ENCODE data around the gene REXO2.

The REXO2 gene

GRCh38 chr11:114441921-114442320 is 2.7 kb downstream of the REXO2 start:
- peak; percentile 51 for DNase-seq

- DNase-seq: no peak
These were observed 3.3 kb downstream of the REXO2 start for GRCh38 chr11:114442536-114442935.

DNA sequence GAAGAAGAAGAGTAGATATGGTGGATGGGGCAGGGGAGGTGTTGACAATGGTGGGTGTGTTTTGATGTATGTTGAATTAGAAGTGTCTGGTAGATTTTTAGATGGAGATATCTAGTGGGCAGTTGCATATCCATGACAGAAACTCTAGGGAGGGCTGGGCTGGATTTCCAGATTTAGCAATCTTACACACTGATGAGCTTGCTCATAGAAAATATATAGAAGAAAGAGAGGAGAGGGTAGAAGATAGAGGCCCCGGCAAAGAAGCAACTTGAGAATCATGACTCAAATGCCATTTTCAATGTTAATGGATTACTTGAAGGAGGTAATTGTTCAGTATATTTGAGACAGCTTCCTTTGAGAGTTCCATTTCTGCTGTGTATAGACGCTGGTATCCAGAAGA is 8.2 kb downstream of the REXO2 start:
- DNase-seq: no peak

GRCh38 chr11:114447892-114448291 is 8.6 kb downstream of the REXO2 start:
- DNase-seq: no peak

DNA sequence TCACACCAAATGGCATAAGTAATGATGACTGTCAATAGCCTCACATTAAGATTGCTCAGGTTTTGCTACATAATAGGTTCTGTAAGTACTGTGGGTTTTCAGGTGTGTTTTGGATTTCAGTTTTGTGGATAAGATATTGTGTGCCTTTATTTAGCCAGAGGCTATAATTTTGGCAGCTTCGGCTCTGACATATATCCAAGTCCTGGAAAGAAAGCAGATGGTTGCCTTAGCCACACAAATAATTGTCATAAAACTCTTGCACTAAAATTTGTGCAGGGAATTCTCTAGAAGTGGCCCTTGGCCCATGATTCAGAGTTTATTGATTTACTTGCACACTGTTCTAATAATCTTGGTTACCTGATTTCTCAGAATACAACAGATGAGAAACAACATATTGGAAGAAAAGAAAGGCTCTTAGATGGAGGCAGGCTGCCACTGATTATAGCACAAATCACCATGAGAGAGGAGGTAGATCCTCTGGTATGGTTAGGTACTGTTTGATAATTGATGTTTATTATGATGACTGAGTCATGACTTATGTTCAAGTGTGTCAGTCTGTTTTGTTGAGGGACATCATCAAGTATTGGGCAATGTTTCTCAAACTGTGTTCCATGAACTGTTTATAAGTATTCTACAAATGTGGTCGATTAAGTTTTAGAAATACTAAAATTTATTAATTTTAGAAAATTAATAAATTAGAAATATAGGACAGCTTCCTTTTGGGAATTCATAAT is 9.6 kb downstream of the REXO2 start:
- no peak for DNase-seq

DNA sequence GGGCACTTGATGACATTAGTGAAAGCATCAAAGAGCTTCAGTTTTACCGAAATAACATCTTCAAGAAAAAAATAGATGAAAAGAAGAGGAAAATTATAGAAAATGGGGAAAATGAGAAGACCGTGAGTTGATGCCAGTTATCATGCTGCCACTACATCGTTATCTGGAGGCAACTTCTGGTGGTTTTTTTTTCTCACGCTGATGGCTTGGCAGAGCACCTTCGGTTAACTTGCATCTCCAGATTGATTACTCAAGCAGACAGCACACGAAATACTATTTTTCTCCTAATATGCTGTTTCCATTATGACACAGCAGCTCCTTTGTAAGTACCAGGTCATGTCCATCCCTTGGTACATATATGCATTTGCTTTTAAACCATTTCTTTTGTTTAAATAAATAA is 10.6 kb downstream of the REXO2 start:
- DNase-seq: no peak

DNA sequence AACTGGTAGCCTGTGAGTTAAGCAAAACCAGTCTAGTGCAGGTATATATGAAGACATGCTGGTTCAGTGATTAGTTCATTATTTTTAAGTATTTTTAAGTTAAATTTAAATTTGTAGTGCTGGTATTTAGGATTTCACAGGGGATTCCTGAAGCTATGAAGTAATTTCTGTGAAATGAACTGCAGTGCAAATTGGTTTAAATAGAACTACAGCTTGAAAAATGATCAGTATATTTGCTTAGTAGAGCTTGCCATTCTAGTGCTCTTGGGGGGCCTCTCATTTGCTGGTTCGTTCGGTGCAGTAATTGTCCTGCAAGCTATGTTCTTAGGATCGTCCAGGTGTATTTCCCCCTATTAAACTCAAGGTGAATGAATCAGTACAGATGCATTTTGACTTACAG is 13.1 kb downstream of the REXO2 start:
- DNase-seq: no peak

DNA sequence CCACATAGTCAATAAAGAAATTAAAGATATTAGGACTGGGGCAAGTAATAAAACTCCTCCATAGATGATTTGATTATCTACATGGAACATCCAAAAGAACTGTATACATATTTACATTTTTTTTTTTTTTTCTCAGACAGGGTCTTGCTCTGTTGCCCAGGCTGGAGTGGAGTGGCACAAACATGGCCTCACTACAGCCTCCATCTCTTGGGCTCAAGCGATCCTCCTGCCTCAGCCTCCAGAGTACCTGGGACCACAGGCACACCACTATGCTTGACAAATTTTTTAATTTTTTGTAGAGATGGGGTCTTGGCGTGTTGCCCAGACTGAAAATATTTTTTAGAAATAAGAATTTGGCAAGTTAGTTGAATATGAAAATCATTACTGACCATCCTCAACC is 24.7 kb downstream of the REXO2 start:
- no peak for DNase-seq

- no peak for DNase-seq
These were observed 27.5 kb downstream of the REXO2 start for GRCh38 chr11:114466742-114467141.

GRCh38 chr11:114472661-114473060 is 33.4 kb downstream of the REXO2 start:
- DNase-seq: no peak

GRCh38 chr11:114478001-114478410 is 38.7 kb downstream of the REXO2 start:
- DNase-seq: no peak

- DNase-seq: no peak
These were observed 39.5 kb downstream of the REXO2 start for GRCh38 chr11:114478768-114479167.

DNA sequence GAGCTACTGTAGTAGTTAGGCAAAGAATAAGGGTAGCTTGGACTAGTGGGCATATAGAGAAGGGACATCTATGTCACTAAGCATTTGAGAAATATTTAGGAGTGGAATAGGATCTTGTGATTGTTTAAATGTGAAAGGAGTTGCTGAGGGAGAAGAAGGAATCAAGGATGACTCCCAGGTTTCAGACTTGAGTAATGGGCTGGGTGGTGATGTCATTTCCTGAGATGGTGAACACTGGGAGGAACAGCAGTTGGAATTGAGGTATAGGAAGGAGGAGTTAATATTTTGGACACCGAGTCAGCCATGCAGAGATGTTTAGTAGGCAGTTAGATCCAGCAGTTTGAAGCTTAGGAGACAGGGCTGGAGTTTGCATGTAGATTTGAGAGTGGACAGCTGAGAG is 40.1 kb downstream of the REXO2 start:
- DNase-seq: no peak

GRCh38 chr11:114482114-114482513 is 42.8 kb downstream of the REXO2 start:
- DNase-seq: no peak

DNA sequence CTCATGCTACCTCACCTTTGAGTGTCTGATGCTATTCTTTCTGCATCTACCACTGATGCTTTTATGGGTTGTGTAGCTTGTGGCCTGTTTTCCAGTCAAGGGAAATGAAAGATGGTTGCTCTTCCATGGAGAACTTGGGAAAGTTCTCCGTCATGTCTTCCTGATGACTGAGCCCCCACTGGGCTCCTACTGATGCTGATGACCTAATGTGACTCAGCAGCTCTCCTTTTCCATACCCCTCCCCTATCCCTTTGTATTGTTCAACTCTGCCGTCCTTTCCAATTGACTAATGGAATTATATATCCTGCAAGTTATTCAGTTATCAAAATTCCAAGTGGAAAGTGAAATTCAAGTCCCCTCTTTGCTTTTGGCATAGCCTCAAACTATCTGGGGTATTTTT is 44.7 kb downstream of the REXO2 start:
- DNase-seq: no peak

GRCh38 chr11:114496915-114497314 is 57.6 kb downstream of the REXO2 start:
- DNase-seq: no peak

DNA sequence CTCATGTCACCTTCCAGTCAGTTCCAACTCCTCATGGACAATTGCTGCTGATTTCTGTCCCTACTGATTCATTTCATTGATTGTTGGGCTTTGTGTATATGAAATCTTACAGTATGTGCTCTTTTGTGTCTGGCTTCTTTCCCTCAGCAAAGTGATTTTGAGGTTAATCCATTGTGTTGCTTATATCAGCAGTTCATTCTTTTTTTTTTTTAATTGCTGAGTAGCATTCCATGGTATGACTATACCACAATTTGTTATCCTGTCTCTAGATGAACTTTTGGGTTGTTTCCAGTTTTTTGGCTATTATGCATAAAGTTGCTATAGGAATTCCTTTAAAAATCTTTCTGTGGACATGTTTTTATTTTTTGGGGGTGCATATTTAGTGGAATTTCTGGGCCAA is 60.5 kb downstream of the REXO2 start:
- DNase-seq: no peak
